ENCODE measurements around the gene EXO1. TPM values are rescaled to one million over a fixed set of nuclear protein-coding genes. Genes with fewer than 3 reads are reported as not detected.

EXO1 gene
- polyA plus RNA-seq, 1 experiment: 4.3 TPM

DNA sequence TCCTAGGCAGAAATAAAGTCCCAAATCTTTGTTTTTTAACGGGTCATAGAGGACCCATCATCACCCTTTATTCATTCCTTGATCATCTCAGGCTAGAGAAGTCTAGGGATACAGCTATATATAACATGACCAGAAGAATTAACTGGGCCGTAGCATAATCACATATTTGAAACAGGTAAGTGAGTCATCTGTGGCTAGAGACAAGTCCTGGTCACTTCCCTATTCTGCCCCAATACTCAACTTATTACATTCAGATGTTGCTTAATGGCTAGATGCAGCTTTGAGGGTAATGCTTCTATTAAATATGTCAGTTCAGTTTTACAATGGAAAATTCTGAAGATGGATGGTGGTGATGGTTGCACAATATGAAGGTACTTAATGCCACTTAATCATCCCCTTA, 47.0 kb downstream of the EXO1 start:
- H3K27ac ChIP-seq (ENCODE audit: low read depth, low read length): no peak overlapping the region
- no peaks in the 10 kb centered on the region for H3K9me3 ChIP-seq (ENCODE audit: control insufficient read depth, insufficient read depth, low read length)
- no peak overlapping the region for H3K4me3 ChIP-seq (ENCODE audit: low read depth, low read length)
- ChIA-PET POLR2A (no interaction called here), CTCF (interaction anchor here (0.7 to 3.1 kb wide), 8 partner anchors 9 to 284 kb away, joined by 3 to 22 read pairs (median 6); partner anchors contain the start of gene MAP1LC3C)
- no peaks in the 10 kb centered on the region for H3K27me3 ChIP-seq (ENCODE audit: control insufficient read depth, insufficient read depth, low read length)
- TF ChIP-seq, protein P1, sequence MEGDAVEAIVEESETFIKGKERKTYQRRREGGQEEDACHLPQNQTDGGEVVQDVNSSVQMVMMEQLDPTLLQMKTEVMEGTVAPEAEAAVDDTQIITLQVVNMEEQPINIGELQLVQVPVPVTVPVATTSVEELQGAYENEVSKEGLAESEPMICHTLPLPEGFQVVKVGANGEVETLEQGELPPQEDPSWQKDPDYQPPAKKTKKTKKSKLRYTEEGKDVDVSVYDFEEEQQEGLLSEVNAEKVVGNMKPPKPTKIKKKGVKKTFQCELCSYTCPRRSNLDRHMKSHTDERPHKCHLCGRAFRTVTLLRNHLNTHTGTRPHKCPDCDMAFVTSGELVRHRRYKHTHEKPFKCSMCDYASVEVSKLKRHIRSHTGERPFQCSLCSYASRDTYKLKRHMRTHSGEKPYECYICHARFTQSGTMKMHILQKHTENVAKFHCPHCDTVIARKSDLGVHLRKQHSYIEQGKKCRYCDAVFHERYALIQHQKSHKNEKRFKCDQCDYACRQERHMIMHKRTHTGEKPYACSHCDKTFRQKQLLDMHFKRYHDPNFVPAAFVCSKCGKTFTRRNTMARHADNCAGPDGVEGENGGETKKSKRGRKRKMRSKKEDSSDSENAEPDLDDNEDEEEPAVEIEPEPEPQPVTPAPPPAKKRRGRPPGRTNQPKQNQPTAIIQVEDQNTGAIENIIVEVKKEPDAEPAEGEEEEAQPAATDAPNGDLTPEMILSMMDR (IDR thresholded peaks at IDR 0.05; ENCODE audit: low read depth, low read length): no peak
- no peak for DNase-seq (ENCODE audit: low read depth, low spot score)

DNA sequence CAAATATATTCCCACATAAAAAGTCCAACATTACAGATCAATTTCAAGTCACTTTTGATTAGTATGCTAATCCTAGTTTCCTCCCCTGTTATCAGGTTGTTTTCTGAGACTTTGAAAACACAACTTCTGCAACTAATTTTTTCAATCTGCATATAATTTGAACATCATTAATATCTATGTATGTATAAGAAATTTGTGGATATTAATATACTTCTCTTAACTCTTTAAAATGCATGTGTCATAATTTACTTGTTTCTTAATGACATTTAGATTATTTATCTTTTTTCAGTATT, 48.6 kb downstream of the EXO1 start:
- TF ChIP-seq, protein P1 (IDR thresholded peaks at IDR 0.05; ENCODE audit: low read depth, low read length): no peak
- H3K27ac ChIP-seq (ENCODE audit: low read depth, low read length): no peak overlapping the region

DNA sequence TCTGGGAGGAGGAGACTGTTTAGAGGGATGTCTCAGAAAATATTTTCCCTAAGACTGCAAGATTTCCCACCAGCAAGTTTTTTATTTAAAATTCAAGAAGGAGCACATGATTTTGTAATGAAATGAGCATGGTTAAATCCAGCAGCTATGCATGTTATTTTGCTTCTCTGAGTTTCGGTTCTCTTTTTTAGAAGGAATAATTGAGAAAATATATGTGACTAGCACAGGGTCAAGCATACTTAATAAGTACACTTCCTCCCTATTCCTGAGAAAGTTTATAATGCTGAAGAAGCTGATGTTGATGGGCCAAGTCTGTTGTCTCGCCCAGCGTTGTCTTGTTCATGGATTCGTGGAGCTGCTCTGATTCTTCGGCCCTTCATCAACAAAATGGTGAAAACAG, 51.2 kb downstream of the EXO1 start:
- ChIA-PET CTCF (interaction anchor here (1.7 to 2.6 kb wide), 2 partner anchors 99 to 289 kb away, joined by 9 to 10 read pairs; partner anchors contain the start of gene MAP1LC3C), POLR2A (no interaction called here)
- H3K9me3 ChIP-seq (ENCODE audit: control insufficient read depth, insufficient read depth, low read length): no peaks in the 10 kb centered on the region
- TF ChIP-seq, protein P1 (IDR thresholded peaks at IDR 0.05; ENCODE audit: low read depth, low read length): no peak
- no peak overlapping the region for H3K27ac ChIP-seq (ENCODE audit: low read depth, low read length)
- H3K4me3 ChIP-seq (ENCODE audit: low read depth, low read length): no peak overlapping the region
- H3K27me3 ChIP-seq (ENCODE audit: control insufficient read depth, insufficient read depth, low read length): no peaks in the 10 kb centered on the region
- DNase-seq (ENCODE audit: low read depth, low spot score): no peak

More for the DNA sequence above, 48.6 kb downstream of the EXO1 start:
- CTCF ChIA-PET: interaction anchor here (0.6 to 3.1 kb wide), 10 partner anchors 11 to 1438 kb away, joined by 3 to 22 read pairs (median 4); no protein-coding TSS in a partner anchor
- H3K4me3 ChIP-seq (ENCODE audit: low read depth, low read length): no peak overlapping the region
- no peaks in the 10 kb centered on the region for H3K9me3 ChIP-seq (ENCODE audit: control insufficient read depth, insufficient read depth, low read length)
- no peaks in the 10 kb centered on the region for H3K27me3 ChIP-seq (ENCODE audit: control insufficient read depth, insufficient read depth, low read length)
- POLR2A ChIA-PET: no interaction called here
- DNase-seq (ENCODE audit: low read depth, low spot score): no peak

DNA sequence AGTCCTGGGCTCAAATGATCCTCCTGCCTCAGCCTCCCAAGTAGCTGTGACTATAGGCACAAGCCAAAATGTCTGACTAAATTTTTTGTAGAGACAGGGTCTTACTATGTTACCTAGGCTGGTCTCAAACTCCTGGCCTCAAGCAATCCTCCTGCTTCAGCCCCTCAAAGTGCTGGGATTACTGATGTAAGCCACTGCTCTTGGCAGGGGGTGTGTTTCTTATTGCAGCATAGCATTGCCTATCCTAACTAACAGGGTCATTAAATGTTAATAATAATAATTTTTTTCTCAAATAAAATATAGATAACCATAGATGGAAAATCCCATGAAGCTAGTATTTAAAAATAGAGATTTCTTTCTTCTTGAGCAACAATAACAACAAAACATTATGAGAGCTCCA, 52.4 kb downstream of the EXO1 start:
- POLR2A ChIA-PET: no interaction called here
- CTCF ChIA-PET: no interaction called here
- TF ChIP-seq, protein P1 (IDR thresholded peaks at IDR 0.05; ENCODE audit: low read depth, low read length): no peak
- H3K9me3 ChIP-seq (ENCODE audit: control insufficient read depth, insufficient read depth, low read length): no peaks in the 10 kb centered on the region
- H3K27ac ChIP-seq (ENCODE audit: low read depth, low read length): no peak overlapping the region
- no peak overlapping the region for H3K4me3 ChIP-seq (ENCODE audit: low read depth, low read length)
- DNase-seq (ENCODE audit: low read depth, low spot score): no peak
- no peaks in the 10 kb centered on the region for H3K27me3 ChIP-seq (ENCODE audit: control insufficient read depth, insufficient read depth, low read length)

DNA sequence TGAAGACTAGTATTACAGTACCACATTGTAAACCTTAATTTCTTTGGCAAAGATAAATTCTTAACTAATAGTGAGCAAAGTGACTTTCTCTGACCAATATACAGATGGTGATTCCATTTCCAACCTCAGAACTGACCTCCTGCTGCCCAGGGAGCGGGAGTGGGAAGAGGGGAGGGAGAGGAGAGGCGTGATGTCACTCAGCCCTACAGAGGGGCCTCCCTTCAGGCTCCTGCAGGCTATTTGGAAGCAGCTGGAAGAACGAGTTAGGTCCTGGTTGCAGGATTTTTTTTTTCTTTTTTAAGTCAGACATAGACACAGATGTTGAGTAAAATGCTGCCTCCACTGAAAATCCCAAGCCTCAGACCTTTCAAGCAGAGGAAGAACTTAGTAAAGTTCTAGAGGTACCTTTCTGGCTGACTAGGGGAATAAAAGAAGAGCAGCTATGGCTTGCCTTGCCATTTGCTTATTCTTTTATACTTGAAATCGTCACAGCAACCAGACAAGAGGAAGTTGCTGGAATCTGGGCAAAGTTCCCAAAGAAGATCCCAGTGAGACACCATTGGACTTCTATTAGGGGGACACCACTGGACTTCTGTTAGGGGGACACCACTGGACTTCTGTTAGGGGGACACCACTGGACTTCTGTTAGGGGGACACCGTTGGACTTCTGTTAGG, 54.5 kb downstream of the EXO1 start:
- H3K9me3 ChIP-seq (ENCODE audit: control insufficient read depth, insufficient read depth, low read length): no peaks in the 10 kb centered on the region
- POLR2A ChIA-PET: no interaction called here
- no peaks in the 10 kb centered on the region for H3K27me3 ChIP-seq (ENCODE audit: control insufficient read depth, insufficient read depth, low read length)
- no peak for DNase-seq (ENCODE audit: low read depth, low spot score)
- H3K4me3 ChIP-seq (ENCODE audit: low read depth, low read length): no peak overlapping the region
- TF ChIP-seq, protein P1 (IDR thresholded peaks at IDR 0.05; ENCODE audit: low read depth, low read length): no peak
- no peak overlapping the region for H3K27ac ChIP-seq (ENCODE audit: low read depth, low read length)
- CTCF ChIA-PET: no interaction called here
